Fibroblast of skin of left biceps (primary cell): ENCODE data around the gene DBP.
"Not testable (repeated sequence)": the region's sequence is repeated elsewhere in the genome, so short reads cannot be mapped to it uniquely, and the experiment has no call there.

Source experiments
- DNase-seq, 2 experiments: peaks; one replicate each; pipeline ENCODE4 v3.0.0-alpha.2; 2013; ENCODE audit warnings: low read depth in 2 of 2

The DBP gene

DNA sequence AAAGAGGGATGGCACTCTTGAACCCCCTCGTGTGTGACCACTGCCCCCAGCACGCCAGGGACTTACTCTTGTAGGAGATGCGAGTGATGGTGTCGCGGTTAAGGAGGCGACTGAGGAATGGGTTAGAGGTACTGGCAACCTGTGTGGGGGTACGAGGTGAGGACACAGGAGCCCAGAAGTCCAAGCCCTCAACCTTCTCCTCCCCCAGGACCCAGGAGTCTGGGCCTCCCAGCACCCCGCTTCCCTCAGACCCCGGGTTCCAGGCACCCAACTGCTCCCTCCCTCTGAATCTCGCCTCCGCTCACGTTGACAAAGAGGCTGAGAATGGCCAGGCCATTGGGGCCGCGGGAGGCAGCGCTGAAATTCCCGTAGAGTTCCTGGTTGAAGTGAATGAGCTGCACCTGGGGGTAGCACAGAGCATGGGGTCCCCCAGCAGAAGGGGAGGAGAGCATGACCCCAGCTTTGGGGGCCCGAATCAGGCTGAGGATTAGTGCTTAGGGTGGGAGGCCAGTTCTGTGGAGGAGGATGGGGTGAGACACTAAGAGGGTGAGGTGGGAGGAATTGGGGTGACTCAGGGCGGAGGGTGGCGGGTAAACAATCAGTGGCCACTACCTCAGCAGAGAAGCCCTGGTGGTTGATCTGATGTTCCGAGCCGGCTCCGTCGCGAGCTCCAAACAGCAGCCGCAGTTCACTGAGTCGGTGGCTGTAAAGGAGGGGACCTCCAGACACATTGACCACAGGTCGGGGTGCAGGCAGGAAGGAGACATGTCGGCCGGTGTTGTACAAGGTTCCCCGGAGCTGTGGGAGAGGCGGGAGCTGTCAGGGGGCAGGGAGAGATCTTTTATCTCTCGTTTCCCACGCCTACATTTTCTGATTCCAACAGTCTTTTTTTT lies 2.5 kb upstream of the DBP start:
- DNase-seq: no peak

DNA sequence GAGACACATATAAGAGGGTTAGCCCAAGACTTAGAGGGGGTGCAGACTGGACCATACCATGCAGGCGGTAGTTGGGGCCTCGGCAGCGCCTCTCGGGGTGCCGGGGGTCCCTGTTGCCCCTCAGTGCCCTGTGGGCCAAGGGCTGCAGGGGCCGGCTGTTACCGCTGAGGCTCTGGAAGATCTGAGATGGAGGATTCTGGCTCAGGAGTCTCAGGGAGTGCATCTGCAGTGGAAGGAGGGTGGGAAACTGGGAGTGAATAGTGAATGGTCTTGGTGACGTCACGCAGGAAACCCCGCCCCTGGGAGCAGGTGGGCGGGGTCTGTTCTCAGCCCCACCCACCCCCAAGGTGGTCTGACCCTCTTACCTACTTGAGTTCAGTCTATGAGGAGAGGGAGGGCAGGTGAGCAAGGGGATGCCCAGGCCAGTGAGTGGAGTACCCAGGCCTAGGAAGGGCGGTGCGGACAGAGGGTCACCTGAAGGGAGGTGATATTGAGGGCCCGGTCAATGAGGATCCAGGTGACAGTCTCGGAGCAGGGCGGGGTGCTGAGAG lies 1.7 kb upstream of the DBP start:
- DNase-seq: no peak

DNA sequence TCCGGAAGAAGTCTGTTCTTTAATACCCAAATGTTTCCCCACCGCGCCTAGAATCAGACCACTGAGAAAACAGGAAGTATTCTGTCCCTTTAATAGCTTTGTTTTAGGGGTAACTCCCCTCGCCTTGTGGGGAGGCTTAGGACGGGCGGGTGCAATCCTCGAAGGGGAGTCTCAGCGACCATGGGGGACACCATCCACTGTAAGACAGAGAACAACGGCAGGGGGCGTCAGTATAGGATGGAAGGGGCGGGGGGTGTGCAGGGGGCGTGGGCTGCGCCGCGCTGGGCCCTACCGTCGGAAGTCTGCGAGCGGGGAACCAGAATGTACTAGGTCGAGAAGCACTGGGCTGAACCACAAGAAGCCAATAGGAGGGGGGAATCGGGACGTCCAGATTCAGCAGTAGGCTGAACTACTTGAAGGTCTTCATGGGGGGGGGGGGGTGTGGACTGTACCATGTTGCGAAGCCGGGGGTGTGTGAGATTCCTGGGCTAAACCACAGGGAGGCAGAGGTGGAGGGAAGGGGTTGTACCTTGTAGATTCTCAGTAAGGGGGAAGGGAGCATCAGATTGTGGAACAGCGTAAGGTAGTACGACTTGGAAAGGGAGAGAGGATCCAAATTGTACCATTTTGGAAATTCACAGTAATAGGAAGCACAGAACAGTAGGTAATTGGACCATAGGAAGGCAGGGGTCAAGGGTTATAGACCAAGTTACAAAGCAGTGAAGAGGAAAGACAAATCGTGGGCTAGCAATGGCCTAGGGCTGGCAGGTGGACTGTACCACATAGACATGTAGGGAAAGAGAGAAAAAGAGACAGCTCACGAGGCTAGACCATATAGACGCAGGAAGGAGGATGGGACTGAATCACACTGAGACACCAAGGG lies 1.0 kb upstream of the DBP start:
- peak; percentile 90 to 91 for DNase-seq

DNA sequence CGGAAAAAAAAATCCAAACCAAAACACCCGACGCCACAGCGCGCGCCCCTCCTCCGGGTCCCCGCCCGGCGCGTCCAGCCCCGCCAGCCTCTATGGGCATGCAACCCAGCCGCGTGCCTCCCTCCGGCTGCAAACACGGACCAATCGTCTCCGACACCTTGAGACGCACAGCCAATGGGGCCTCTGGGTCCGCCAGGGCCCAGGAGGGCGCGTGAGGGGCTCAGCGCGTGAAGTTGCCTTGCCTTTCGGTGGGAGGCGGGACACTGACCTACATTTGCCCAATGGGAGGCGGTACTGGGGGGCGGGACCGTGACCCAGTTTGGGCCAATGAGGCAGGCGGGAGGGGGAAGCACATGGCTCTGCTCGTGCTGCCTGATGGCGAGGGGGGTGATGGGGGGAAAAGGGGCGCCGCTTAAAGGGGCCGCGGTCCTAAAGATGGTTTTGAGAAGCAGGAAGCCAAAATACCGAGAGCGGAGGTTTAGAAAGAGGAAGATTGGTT lies 319 bp upstream of the DBP start:
- DNase-seq: peak; percentile 99

DNA sequence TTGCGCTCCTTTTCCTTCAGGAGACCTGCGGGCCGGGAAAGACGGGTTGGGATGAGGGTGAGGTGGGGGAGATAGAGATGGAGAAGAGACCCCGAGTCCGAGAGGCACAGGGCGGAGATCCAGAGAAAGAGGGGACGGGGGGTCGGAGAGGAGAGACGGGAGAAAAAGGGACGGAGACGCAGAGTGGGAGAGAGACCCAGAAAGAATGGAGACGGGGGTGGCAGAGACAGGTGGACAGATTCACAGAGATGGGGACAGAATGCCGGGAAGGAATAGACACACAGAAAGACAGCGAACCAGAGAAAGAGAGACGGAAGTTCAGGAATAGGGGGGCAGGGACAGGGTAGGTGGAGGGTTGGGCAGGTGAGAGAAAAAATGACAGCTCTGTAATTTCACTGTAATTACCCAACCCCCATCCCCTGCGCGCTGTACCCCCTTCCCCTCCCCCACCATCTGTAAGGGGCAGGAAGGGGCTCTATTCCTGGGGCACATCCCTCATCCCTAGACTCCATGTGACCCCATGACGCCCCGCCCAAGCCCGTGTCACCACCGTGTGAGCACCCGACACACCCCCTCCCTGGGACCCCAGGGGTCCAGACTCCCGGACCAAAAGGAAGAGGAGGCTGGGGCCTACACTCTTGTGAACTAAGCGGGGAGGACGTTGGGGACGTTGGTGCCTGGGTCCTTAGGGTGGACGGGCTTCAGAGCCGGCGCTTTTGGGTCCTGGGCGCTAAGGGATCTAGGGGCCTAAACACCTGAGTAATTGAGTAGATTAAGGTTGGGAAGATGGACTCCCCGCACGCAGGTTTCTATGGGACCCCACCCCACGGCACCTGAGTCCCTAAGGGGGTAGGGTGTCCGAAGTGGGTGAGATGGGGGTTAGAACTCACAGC lies 967 bp downstream of the DBP start:
- no peak for DNase-seq

DNA sequence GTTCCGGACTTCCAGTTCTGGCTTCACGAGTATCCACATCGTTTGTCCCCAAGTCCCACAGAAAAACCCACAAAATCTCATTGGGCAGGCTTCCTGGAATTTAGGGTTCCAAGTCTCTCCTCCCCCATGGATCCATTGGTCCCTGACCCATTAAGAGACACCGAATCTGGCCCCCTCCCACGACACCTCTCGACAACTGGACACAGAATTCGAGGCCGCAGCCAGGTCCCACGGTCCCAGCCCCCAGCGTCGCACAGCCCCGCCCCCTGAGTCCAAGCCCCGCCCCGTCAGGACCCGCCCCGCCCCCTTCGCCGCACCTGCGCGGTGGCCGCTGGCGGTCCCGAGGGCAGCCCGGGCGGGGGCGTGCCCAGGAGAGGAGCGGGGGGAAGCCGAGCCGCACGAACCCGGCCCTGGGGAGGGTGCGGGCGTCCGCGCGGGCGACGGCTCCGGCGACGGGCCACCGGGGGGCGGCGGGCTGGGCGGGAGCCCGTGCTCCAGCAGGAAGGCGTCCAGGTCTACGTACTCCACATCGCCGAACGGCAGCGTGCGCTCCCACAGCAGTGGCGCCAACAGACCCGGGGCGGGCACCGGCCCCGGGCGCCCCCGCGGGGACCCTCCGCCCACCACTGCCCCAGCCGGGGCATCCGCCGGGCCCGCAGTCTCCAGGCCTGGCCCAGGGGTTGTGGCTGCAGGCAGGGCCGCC lies 1.8 kb downstream of the DBP start:
- DNase-seq: no peak

DNA sequence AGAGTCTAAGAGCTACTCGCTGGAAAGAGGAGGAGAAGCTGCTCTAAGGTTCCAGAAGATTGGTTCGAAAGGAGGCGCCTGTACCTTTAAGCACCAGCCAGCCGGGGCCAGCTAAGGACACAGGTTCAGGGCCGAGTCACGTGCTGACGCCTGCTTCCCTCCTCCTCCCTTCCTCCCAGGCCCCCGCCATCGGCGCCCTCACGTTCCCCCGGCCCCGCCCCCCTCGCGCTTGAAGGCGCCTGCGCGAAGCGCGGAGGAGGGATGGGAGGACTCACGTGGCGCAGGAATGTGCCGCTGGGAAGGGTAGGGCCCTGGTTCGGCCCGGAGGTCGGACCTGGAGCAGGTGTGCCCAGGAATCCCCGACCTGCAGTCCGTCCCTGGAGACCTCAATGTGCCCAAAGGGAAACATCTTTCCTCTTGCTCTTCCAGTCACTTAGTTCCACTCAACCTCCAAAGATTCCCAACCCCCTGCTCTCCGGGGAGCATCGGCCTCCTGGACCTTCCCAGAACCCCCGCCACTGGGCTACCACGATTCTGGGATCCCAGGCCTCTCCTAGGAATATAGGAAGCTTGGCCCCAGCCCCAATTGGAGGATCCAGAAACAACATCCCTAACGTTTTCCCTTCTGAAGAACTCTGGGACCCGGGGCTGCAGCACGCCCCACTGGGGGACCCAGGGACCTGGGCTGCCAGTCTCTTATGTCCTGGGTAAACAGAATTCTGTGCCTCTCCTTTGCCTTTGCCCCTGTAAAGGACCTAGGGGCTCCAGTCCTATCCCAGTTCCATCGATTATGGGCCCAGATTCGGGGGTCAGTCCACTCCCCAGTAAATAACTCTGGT lies 2.5 kb downstream of the DBP start:
- DNase-seq: peak; percentile 86 to 87

DNA sequence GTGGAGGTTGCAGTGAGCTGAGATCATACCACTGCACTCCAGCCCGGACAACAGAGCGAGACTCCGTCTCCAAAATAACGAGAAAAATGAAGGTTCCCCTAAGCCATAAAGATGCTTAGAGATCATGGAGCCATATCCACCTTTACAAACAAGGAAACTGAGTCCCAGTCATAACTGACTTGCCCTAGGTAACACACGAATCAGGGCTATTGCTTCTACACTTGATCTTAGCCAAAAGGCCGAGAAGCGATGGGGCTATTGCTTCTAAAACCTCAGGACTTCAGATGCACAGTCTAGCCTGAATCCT lies 3.2 kb downstream of the DBP start:
- no peak for DNase-seq

DNA sequence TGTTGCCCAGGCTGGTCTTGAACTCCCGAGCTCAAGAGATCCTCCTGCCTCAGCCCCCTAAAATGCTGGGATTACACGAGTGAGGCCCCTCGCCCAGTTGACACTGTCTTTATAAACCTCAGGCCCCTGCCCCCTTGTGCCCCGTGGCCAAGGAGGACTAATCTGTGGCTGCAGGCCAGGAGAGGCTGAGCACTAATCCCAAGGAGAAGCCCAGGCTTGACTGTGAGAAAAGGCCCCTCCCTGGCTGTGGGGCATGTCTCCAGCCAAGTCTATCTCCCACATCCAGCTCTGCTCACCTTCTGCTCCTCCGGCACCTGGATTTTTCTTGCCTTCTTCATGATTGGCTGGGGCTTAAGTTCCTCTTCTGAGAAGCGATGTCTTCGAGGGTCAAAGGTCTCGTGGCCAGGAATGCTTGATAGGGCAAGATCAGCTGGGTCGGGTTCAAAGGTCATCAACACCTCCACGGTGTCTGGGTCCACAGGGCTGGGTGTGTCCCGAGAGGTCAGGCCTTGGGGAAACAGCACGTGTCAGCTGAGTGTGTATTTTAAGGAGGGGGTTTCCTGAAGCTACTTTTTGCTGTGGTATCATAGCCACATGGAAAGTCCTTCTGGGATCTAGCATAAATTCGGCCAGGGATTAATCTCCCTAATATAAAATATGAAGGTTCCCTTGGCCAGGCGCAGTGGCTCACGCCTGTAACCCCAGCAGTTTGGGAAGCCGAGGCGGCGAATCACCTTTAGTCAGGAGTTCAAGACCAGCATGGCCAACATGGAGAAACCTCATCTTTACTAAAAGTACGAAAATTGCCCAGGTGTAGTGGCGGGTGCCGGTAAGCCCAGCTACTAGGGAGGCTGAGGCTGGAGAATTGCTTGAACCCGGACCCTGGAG lies 3.8 kb downstream of the DBP start:
- DNase-seq: no peak

DNA sequence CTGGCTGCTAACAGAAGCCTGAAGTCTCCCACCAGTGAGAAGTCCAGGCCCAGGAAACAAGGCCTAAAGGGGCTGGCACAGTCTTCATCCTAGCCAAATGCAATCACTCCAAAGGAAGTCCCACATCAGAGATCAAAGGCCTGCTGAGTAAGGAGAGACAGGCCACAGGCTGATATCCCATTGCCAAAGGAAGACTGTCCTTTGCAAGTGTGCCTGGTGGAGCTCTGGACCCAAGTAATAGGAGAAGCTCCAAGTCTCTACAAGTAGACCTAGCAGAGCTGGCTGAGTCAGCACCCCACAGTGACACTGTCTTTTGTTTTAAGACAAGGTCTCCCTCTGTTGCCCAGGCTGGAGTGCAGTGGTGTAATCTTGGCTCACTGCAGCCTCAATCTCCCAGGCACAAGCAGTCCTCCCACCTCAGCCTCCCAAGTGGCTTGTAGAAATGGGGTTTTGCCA lies 4.5 kb downstream of the DBP start:
- DNase-seq: no peak

DNA sequence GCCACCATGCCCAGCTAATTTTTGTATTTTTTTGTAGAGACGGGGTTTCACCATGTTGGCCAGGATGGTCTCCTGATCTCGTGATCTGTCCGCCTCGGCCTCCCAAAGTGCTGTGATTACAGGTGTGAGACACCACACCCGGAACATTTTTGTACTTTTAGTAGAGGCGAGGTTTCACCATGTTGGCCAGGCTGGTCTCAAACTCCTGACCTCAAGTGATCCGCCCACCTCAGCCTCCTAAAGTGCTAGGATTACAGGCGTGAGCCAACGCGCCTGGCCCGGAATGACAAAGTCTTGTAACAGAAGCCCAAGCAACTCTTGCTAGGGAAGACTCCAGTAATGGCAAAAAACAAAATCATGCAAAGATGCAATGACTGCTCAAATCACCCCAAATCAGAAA lies 4.9 kb downstream of the DBP start:
- DNase-seq: not testable (repeated sequence)

DNA sequence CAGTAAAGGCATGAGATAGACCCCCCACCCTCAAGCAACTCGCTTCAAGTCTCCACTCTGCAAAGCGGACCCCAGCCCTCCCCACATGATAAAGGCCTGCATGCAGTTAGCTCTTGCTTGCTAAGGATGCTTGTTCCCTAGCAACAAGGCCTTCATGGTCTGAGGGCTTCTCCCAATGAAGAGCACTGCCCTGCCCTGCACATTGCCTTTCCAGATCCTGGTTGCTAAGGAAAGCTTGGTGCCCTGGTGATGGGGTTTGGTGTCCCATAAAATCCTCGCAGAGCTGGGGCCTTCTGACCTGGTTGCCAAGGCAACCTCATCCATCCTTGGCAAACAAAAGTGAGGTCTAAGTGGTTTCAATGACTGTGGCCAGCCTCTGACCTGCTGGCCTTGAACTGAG lies 6.0 kb downstream of the DBP start:
- DNase-seq: no peak

DNA sequence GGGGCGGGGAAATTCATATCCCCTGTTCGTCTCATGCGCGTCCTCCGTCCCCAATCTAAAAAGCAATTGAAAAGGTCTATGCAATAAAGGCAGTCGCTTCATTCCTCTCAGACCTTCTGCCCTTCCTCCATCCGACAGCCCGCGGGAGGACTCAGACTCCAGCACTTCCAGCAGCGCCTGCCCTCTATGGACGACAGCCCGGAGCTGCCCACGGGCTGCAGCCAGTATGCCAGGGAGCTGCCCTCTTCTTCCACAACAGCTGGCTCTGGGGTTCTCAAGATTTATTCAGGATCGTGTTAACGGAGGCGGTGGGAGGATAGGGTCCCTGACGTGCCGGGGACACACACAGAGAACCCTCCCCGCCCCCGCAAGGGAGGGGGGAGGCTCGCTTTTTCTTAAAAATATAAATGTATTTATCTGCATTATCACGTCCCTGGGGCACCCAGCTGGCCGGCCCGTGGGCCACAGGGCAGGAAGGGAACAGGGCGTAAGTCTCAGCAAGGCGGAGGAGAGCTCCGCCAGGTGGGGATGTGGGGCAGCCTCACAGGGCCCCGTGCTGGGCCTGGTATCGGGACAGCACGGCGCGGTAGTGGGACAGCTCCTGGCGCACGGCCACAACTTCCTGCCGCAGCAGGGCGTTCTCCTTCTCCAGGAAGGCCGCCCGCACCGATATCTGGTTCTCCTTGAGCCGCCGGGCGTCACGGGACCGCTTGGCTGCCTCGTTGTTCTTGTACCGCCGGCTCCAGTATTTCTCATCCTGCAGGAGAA lies 6.7 kb downstream of the DBP start:
- no peak for DNase-seq

DNA sequence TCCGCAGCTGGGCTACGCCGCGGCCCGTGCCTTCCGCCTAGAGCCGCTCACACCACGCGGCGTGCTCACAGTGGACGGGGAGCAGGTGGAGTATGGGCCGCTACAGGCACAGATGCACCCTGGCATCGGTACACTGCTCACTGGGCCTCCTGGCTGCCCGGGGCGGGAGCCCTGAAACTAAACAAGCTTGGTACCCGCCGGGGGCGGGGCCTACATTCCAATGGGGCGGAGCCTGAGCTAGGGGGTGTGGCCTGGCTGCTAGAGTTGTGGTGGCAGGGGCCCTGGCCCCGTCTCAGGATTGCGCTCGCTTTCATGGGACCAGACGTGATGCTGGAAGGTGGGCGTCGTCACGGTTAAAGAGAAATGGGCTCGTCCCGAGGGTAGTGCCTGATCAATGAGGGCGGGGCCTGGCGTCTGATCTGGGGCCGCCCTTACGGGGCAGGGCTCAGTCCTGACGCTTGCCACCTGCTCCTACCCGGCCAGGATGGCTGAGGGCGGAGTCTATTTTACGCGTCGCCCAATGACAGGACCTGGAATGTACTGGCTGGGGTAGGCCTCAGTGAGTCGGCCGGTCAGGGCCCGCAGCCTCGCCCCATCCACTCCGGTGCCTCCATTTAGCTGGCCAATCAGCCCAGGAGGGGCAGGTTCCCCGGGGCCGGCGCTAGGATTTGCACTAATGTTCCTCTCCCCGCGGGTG lies 7.4 kb downstream of the DBP start:
- DNase-seq: no peak

DNA sequence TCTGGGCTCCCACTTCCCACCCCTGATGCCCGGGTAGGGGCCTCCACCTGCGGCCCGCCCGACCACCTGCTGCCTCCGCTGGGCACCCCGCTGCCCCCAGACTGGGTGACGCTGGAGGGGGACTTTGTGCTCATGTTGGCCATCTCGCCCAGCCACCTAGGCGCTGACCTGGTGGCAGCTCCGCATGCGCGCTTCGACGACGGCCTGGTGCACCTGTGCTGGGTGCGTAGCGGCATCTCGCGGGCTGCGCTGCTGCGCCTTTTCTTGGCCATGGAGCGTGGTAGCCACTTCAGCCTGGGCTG lies 7.9 kb downstream of the DBP start:
- DNase-seq: no peak

DNA sequence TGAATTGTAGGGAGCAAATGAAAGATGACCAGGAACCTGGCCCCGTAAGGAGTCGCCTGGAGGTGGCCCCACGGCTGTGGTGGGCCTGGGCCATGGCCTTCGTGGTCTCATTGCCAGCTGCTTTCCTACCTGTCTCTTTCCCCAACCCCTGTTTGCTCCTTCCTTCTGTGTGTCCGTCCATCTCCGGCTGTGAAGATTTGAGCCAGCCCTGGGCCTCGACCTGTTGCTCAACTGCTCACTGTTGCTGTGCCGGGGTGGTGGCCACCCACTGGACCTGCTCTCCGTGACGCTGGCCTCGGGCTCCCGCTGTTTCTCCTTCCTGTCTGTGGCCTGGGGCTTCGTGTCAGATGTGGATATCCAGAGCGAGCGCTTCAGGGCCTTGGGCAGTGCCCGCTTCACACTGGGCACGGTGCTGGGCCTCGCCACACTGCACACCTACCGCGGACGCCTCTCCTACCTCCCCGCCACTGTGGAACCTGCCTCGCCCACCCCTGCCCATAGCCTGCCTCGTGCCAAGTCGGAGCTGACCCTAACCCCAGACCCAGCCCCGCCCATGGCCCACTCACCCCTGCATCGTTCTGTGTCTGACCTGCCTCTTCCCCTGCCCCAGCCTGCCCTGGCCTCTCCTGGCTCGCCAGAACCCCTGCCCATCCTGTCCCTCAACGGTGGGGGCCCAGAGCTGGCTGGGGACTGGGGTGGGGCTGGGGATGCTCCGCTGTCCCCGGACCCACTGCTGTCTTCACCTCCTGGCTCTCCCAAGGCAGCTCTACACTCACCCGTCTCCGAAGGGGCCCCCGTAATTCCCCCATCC lies 8.5 kb downstream of the DBP start:
- no peak for DNase-seq

DNA sequence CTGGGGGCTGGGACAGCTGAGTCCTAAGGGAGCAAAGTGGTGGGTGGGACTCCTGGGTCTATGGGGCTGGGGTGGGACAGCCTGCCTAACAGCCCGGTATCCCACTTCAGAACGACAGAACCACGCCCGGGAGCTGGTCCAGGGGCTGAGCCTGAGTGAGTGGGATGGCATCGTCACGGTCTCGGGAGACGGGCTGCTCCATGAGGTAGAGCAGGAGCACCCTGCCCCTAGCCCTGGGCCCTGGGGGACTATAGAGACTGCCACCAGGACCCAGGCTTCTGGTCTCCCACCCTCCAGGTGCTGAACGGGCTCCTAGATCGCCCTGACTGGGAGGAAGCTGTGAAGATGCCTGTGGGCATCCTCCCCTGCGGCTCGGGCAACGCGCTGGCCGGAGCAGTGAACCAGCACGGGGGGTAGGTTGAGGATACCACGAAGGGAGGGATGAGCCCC lies 9.3 kb downstream of the DBP start:
- DNase-seq: no peak
